ENCODE data around the gene ASIP. TPM values are rescaled to one million over a fixed set of nuclear protein-coding genes. Genes with fewer than 3 reads are reported as not detected.
"Not testable (repeated sequence)": the region's sequence is repeated elsewhere in the genome, so short reads cannot be mapped to it uniquely, and the experiment has no call there.

ASIP gene
- polyA plus RNA-seq, 1 donor = 0.63 TPM

DNA sequence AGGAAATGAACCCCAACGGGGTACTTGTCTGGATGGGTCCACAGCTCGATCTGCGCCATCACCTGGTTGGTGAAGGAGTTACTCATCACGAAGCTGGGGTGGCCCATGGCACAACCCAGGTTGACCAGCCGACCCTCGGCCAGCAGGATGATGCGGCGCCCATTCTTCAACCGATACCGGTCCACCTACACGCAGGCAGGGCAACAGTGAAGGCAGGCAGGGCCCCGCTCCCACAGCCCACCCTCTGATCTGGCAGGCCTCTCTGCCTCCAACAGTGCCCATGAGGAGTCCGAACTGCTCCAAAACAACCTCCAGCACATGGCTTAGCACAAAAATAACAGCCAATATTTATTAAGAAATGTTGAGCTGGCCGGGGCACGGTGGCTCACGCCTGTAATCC lies 44.2 kb downstream of the ASIP start:
- DNase-seq (ENCODE audit: low read depth) = no peak

DNA sequence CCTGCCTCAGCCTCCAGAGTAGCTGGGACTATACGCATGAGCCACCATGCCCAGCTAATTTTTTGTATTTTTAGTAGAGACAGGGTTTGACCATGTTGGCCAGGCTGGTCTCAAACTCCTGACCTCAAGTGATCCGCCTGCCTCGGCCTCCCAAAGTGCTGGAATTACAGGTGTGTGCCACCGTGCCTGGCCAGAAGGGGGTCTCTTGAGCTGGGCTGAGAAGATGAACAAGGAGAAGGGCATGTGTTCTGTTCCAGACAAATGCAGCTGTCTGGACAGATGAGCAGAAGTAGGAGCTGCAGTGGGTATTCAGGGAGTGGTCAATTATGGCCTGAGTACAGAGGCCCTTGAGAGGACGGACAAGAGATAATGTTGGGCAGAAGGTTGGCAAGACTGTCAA lies 46.3 kb downstream of the ASIP start:
- not testable (repeated sequence) for DNase-seq (ENCODE audit: low read depth)

DNA sequence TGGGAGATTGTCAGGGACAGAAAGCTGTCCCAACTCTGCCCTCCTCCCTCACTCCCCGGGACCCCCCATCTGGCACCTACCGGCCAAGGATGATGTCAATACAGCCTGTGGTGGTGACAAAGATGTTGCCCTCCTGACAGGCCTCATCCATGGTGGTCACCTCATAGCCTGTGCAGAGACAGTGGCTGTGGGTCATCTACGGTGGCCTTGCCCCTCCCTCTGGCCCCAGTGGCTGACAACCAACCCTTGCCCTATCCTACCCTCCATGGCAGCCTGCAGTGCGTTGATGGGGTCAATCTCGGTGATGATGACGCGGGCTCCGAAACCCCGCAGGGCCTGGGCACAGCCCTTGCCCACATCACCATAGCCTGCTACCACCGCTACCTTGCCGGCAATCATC lies 49.2 kb downstream of the ASIP start:
- DNase-seq (ENCODE audit: low read depth) = no peak

DNA sequence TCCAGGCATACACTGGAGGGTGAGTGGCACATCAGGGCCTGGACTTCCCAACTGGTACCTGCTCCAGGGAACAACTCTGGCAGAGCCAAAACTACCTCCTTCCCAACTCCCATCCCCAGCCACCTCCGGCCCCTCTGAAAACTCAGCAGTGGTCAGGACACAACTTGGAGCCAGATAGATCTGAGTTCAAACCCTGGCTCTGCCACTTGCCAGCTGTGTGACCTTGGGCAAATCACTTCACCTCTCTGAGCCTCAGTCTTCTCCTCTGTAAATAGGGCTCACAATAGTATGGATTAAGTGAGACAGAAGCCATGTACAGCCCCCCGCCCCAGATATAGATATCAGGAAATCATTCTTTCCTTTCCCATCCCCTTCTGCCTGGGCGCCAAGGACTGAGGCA lies 51.3 kb downstream of the ASIP start:
- DNase-seq (ENCODE audit: low read depth) = no peak

DNA sequence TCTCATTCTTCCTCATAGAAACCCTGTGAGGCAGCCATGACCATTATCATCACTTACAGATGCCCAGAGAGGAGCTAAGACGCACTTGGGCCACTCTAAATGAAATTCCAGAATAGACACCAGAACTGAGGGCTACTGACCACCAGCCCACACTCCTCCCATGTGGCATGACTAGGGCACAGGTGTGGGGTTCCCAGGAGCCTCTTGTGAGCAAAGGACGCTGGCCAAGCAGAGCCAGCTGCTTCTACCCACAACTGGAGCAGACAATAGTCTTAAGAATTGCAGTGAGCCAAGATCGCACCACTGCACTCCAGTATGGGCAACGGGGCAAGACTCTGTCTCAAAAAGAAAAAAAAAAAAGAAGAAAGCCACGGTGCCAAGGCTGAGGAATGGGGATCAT lies 51.9 kb downstream of the ASIP start:
- no peak for DNase-seq (ENCODE audit: low read depth)

DNA sequence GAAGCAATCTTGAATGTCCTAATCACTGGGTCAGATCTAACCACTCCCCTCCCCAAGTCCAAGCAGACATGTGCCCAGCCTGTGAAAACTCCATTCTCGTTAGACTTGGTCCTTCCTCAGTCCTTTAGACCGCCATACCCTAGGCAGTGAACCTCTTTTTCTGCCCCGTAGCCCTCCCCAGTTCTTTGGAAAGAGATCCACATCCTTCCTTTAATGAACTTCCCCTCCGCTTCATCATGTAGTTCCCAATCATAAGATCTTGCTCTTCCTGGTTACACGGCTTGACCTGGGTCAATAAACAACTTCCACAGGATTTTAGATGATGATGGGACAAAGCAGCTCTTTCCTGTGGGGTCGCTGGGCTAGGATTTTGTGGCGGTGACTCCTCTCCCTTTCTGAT lies 52.4 kb downstream of the ASIP start:
- DNase-seq (ENCODE audit: low read depth) = no peak

DNA sequence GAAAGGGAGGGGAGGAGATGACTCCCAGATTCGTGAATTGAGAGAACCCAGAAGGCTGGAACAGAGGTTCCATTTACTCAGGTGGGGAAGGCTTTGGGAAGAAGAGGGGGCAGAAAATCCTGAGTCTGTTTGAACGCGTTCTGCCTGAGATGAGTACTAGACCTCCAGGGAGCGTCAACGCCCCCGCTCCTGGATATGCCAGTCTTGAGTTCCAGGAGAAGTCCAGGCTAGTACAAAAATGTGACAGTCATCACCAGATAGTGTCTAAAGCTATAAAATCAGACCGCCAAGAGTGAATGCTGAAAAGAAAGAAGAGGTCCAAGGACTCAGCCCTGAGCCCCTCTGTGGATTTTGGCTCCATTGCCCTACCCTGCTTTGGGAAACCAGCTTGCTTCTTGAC lies 53.3 kb downstream of the ASIP start:
- no peak for DNase-seq (ENCODE audit: low read depth)

DNA sequence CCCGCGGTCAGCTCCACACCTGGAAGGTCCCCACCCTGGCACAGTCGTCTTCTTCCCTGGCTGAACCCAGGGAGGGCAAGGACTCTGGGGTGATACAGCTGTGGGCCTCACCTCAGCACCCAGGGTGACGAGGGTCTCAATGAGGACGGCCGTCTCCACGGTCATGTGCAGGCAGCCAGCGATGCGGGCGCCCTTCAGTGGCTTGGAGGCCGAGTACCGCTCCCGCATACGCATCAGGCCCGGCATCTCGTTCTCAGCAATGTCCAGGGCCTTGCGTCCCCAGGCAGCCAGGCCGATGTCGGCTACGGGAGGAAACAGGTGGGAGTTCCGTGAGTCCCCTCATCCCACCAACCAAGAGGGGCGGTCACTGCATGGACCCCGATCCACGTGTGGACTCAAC lies 54.1 kb downstream of the ASIP start:
- DNase-seq (ENCODE audit: low read depth) = no peak

DNA sequence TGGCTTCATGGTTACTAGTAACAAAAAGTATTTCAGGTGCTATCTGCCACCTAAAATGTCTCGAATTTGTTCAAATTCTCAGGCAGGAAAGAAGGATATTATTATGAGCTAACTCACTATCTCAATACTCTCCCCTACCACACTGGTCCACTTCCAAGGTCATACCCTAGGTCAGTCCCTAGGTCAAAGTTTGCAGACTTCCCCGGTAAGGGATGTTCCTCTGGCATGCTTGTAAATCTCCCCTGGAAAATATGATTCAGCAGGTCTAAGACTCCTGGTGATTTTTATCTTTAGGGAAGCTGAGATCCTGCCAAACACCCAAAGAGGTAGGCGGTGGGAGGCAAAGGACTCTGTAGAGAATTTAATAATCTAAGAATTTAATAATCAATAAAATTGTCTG lies 55.2 kb downstream of the ASIP start:
- no peak for DNase-seq (ENCODE audit: low read depth)

DNA sequence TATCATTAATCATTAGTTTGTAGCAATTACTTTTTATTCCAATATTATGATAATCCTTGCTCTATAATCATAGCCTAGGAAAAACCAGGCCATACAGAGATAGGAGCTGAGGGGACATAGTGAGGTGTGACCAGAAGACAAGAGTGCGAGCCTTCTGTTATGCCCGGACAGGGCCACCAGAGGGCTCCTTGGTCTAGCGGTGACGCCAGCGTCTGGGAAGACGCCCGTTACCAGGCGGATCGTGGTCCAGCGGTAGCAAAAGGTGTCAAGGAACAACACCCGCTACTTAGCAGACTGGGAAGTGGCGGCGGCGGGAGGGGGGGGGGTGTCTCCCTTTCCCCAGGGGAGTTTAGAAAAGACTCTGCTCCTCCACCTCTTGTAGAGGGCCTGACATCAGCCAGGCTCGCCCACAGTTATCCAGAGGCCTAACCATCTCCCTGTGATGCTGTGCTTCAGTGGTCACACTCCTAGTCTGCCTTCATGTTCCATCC lies 57.1 kb downstream of the ASIP start:
- DNase-seq (ENCODE audit: low read depth) = not testable (repeated sequence)

DNA sequence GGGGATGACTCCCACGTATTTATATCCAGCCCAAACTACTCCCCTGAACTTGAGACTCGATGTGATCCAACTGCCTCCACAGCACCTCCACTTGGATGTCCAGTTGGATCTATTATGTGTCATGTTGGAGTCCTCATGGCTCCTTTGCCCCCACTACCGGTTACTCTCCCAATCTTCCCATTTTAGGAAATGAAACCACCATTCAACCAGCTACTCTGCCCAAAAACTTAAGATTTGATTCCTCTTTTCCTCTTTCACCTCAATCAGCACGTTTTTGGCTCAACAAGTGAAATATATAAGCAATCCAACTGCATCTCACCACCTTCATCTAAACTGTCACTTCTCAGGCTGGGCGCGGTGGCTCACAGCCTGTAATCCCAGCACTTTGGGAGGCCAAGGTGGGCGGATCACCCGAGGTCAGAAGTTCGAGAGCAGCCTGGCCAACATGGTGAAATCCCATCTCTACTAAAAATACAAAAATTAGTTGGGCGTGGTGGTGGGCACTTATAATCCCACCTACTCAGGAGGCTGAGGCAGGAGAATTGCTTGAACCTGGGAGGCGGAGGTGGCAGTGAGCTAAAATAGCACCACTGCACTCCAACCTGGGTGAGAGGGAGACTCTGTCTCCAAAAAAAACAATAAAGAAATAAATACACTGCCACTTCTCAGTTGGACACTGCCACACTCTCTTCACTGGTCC lies 58.5 kb downstream of the ASIP start:
- no peak for DNase-seq (ENCODE audit: low read depth)

DNA sequence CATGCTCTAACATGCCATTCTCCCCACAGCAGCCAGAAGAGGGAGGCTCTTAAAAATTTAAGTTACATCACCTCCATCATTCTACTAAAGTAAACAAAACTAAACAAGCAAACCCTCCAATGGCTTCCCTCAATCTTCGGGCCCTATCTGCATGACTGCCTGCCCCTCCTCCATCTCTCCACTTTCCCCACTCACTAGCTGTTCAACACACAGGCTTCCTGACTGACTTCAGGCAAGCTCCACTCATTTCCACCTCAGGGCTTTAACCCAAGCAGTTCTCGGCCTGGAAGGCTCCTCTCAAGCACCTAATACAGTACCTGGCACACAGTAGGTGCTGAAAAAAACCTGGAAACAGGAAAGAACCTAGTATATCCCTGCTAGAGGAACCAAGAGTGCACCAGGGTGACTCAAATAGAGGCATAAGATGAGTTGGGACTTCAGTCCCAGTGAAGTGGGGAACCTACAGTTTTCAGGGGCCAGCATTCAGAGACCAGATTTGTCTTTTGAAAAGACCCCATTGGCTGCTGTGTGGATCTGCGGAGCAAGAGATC lies 59.1 kb downstream of the ASIP start:
- no peak for DNase-seq (ENCODE audit: low read depth)

DNA sequence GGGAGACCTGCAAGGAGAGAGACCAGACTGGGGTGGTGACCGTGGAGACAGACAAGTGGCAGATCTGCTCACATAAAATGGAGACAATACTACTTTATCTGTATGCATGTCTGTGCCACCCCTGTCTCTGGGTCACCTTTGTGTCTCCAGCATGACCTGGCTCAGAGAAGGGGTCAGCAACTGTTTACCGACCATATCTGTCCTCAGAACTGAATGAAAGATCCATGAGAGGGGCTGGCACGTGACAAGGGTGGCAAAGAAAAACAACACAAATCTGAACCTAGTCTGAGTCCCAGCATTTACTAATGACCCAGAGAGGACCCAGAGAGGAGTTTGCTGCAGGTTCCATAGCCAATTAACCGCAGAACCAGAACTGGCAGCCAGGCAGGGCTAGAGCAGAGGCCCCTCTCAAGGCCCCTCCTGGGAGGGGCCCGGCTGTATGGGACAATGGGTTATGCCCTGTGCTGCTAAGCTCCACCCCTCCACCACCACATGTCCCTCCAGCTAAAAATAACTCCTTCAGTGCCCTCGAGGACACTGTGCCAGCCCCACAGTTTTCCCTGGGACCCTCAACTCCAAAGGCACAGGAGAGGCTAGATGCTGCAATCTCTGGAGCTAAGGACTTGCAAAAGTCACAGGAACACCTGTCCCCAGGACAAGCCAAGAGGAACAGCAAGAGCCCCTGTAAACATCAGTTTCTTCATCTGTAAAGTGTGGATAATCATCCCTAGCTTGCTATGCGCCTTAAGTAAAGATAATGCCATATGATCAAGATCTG lies 59.8 kb downstream of the ASIP start:
- DNase-seq (ENCODE audit: low read depth) = no peak

DNA sequence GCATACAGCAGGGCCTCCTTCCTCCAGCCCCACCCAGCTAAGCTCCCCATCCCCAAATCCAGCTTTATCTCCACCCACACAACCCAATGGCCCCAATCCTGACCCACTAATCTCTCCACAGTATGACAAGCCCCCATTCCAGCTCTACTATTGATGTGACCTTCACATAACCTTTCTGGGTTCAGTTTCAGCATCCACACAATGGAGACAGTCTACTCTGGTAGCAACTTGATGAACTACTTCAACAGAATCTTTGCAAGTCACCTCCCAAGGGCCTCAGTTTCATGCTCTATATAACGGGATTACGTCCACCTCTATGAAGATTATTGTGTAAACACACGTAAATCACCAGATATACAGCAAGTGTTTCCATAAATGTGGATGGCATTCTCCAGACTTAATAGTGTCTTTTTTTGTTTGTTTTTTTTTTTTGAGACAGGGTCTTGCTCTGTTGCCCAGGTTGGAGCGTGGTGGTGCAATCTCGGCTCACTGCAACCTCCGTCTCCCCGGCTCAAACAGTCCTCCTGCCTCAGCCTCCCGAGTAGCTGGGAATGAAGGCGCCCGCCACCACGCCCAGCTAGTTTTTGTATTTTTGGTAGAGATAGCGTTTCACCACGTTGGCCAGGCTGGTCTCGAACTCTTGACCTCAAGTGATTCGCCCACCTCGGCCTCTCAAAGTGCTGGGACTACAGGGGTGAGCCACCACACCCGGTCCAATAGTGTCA lies 60.5 kb downstream of the ASIP start:
- no peak for DNase-seq (ENCODE audit: low read depth)

DNA sequence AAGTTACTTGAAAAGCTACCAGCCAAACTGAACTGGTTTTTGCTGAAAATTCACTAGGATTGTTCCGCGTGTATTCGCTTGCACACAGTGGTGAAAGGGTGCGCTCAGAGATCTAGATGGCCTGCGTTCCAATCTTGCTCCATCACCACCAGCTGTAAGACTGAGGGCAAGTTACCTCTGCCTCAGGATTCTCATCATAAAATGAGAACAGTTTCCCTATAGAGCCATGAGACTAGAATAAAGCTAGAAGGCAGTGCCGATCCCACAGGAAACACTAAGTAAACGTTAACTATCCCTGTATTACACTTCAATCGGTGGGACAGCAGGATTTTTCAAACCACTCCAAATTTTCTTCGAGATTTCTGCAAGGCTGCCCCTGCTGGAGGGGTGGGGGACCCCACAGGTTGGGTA lies 61.1 kb downstream of the ASIP start:
- DNase-seq (ENCODE audit: low read depth) = no peak

DNA sequence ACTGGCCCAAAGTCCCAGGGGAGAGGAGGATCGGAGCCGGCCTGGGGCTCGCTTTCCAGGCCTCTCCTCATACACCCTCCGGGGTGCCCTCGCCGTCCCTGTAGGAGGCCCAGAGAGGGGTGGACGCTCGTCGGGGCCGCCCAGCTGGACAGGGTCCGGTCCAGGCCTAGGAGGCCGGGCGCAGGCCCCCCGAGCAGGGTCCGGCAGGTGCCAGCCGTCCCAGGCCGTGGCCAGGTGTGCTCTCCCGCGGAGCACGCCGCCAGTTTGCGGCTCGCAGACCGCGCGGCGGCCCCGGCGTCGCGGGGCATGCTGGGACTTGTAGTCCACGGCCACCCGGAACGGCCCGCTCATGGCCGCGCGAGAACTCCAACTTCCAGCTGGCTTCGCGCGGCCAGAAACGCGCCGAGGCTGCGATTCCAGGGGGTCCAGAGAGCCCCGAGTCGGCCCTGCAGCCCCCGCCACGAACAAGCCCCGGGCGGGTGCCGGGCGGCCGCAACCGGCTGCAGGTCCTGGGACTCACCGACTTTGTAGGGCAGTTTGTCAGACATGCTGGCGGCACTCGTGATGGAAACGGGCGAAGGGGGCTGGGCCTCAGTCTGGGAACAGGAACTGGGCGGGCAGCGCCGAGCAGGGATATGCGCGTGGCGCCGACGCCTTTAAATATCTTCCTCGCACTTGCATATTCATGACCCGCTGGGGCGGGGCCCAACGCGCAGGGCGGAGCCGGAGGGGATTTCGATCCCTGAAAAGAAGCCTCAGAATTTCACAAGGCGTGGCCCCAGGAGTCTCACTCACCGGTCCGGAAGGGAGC lies 61.7 kb downstream of the ASIP start, which contains the start of gene AHCY:
Gene AHCY, minus strand, starts transcription at position 633 of the 811 bp plus-strand sequence. Its CDS starts 85 bp downstream, at position 548.
- DNase-seq (ENCODE audit: low read depth) = peak; percentile 91

DNA sequence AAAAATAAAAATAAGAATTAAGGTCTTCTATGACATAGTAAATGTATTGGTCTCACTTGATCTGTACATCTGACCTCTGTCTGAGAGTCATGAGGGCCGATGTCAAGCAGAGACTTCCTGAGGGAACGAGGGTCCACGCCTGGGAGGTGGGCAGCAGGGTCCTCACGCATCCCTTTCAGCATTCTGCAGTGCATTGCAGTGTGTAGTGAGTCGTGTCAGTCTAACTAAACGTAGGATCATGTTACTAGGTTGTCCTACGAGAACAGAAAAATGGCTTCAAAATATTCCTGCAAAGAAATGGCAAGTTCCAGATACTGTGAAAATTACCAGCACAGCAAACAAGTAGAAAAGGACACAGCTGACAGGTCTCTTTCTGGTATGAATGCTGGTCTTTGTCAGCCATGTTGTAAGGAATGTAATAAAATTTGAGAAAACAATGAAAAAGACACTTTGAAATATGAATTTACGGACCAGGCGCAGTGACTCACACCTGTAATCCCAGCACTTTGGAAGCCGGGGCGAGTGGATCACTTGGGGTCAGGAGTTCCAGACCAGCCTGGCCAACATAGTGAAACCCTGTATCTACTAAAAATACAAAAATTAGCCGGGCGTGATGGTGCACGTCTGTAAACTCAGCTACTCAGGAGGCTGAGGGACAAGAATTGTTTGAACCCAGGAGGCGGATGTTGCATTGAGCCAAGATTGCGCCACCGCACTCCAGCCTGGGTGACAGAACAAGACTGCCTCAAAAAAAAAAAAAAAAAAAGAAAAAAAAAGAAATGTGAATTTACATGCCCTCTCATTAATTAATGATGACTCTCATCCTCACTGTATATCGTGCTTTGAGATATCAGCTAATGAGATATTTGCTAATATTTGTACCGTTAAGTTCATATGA lies 64.4 kb downstream of the ASIP start:
- DNase-seq (ENCODE audit: low read depth) = no peak

DNA sequence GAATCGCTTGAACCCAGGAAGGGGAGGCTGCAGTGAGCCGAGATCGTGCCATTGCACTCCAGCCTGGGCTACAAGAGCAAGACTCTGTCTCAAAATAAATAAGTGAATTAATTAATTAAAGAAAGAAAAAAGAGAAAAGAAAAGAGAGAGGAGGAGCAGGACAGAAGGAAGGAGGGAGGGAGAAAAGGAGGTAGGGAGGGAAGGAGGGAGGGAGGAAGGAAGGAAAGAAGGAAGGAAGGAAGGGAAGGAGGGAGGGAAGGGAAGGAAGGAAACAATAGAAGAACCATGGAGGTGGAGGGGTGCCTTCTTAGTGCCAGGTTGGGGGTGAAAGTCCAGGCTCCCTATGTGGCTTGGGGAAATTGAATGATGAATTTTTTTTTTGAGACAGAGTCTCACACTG lies 68.5 kb downstream of the ASIP start:
- no peak for DNase-seq (ENCODE audit: low read depth)

DNA sequence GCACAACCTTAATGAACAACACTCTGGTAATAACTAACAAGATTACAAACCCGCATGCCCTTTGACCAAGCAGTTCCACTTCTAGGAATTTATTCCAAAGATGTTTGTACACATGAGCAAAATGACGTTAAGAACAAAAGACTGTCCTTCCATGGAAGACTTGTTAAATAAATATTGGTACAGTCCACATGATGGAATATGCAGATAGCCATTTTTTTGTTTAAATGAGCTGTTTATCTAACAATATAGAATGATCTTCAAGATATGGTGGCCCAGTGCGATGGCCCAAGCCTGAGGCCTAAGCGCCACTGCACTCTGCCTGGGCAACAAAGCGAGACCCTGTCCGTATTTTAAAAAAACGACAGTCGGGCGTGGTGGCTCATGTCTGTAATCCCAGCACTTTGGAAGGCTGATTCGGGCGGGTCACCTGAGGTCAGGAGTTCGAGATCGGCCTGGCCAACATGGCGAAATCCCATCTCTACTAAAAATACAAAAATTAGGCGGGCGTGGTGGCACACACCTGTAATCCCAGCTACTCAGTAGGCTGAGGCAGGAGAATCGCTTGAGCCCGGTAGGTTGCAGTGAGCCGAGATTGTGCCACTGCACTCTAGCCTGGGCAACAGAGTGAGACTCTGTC lies 69.4 kb downstream of the ASIP start:
- no peak for DNase-seq (ENCODE audit: low read depth)

Data from forelimb muscle (tissue), 1 donor.